NK-92 (cell line): ENCODE data around the gene RSRP1.
"Not testable (repeated sequence)": the region's sequence is repeated elsewhere in the genome, so short reads cannot be mapped to it uniquely, and the experiment has no call there.

Source experiments
- DNase-seq: peaks from one replicate; lab custom pipeline; 2025; ENCODE audit not compliant: unreplicated experiment; lab: John Stamatoyannopoulos, UW

The RSRP1 gene, protein sequence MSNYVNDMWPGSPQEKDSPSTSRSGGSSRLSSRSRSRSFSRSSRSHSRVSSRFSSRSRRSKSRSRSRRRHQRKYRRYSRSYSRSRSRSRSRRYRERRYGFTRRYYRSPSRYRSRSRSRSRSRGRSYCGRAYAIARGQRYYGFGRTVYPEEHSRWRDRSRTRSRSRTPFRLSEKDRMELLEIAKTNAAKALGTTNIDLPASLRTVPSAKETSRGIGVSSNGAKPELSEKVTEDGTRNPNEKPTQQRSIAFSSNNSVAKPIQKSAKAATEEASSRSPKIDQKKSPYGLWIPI

DNA sequence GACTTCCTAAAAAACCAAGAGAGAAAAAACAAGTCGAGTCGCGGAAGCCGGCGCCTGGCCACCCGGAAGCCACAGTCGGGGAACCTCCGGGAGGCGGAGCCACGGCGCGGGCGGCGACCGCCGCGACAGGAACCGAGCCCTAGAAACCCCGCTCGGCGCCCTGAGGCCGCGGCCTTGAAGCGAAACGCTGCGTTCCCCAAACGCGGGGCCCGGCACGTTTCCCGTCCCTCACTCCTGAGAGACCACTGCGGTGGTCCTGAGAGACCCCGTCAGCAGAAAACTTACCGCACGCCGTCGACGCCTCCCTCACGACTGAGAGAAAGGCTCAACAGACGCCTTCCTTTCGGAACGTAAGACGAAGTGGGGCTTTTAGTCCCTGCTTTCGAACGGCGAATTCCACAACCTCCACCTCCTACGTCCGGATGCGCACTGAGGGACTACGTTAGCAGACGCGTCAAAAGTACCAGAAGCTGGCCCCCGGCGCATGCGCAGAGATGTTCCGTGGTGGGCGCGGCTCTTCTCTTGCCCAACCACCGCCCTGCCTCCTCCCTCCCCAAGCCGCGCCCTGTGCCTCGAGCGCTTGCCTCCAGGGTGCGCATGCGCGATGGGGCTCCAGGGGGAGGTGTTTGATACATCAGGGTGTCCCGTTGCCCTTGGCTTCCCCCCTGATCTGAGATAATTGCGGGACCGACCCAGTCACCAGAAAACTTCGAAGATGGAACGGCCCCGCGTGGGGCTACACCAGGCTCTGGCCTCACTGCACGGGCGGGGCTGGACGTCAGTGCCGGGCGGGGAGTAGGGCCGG lies at the start of gene RSRP1:
Gene RSRP1 (minus strand): TSS at position 431 of the 805 bp plus-strand sequence. CDS start 491 bp downstream, outside the sequence.
- DNase-seq, result peak; percentile 99

DNA sequence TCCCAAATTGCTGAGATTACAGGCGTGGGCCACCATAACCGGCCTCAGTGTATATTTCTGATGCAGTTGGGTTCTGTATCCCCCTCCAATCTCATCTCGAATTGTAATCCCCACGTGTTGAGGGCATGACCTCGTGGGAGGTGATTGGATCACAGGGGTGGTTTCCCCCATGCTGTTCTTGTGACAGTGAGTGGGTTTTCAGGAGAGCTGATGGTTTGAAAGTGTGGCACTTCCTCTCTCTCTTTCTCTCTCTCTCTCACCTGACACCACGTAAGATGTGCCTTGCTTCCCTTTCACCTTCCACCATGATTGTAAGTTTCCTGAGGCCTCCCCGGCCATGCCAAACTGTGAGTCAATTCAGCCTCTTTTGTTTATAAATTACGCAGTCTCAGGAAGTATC lies 49.2 kb upstream of the RSRP1 start:
- not testable (repeated sequence) for DNase-seq

DNA sequence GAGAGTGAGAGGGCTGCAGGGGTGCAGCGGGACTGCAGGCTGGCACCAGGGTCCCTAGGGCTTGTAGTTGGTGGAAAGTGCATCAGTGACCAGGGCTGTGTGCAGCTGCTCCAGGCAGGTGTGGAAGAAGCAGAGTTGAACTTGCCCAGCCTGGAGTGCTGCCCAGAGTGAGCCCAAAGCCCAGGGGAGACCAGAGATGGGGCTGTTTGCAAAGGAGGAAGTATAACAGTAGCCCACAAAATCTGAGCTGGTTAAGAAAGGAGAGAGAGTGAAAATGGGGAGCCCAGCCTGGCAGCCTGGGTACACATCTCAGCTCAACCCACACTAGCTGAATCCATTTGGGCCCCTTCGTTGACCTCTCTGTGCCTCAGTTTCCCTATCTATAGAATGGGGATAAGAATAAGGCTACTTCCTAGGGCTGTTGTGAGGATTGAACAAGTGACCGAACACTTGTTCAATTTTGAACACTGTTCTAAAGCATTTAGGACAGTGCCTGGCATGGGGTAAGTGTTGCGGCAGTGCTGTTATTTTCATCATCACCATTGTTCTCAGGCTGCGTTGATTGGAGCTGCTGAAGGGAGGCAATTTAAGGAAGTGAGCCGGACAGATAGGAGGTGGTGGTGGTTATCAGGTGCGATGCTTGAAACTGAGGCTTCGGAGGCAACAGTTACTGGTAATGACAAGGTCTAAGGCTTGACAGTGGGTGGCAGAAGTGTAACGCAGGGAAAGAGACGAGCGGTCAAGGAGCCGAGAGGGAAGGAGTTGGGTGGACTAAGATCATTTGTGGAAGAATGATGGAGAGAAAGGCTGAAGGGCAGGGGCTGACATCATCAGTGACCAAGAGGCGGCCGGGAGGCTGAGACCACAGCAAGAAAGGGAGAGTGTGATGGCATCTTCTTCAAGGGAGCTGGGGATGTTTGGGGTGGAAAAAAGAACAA lies 47.9 kb upstream of the RSRP1 start:
- not testable (repeated sequence) for DNase-seq

DNA sequence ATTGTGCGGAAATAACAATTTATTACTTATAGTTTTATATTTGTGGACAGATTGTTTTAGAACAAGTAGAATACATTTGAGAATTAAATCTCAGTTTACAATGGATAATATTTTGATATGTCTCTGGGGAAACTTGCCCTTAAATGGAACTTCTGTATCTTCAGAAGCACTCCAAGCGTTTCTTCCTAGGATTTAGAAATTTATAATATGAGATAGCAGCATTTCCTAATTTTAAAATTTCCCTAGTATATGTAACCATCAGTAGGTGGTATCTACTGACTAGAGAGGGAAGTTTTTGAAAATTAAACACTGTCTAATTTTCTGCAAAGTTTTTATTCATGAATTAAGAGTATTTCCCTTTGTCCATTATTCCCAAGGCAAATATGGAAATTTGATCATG lies 46.2 kb upstream of the RSRP1 start:
- DNase-seq, result not testable (repeated sequence)

DNA sequence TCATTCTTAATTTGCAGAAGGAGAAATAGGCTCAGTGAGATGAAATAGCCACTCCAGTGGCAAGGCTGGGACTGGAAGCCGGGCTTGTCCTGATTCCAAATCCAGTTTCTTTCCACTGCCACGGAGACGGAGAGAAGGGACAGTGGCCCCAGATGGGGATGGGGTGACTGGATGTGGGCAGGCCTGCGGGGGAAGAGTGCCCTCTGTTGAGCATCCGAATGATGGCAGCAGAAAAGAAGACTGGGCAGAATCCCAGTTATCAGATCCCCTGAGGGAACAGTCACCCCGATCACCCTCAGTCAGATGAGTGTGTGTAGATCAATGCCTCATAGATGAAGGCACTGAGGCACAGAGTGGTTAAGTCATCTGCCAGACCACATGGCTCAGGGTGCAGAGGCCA lies 42.8 kb upstream of the RSRP1 start:
- DNase-seq, result not testable (repeated sequence)

DNA sequence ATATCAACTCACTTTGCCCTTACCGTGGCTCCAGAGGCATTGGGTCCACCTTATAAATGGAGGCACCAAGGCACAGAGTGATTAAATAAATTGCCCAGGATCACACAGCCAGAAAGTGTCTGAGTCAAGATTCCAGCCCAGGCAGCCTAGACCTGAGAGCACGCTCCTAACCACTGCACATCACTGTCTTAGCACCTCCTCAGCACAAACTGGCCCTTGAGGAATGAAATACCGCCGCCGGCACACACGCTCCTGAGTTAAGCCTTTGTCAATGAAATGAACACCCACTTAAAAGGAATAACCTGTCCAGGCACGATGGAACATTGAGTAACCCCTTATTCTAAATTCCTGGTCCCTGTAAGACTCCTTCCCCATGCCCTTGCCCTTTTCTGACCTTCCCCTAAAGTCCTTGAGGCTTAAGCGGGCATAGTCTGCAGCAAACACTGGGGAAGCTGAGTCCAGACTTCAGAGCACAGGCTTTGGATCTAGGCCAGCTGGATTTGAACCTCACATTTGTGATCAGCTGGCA lies 41.4 kb upstream of the RSRP1 start:
- DNase-seq, result not testable (repeated sequence)

DNA sequence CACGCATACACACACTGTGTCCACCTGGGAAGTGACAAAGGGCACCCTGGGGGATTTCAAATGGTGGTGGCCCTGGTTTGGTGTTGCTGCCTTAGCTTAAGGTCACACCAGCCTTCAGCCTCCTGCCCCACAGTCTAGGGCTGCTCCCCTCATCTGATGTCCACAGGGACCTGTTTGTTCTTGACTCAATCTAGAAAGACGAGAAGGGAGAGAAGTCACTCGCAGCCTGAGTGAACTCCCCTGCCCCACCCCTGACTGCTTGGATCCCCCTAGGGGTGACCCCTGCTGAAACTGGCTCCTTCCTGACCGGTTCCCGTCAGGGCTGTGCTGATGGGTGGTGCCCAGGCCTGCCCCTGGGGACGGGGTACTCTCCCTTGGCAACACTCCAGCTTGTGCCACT lies 39.9 kb upstream of the RSRP1 start:
- DNase-seq, result not testable (repeated sequence)

DNA sequence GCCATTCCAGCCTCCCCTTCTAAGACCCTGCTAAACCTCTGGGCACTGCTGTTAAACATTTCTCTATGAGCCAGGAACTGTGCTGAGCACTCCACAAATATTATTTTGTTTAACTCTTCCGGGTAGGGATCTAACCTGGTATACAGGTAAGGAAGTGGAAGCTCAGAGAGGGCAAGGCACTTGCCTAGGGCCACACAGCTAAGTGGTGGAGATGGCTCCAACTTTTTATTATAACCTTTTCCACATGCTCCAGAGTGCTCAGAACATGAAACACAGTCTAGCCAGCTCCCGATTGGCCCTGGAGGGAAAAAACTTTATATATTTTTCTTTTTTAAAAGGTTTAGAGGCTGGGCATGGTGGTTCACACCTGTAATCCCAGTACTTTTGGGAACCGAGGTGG lies 38.6 kb upstream of the RSRP1 start:
- DNase-seq, result not testable (repeated sequence)

DNA sequence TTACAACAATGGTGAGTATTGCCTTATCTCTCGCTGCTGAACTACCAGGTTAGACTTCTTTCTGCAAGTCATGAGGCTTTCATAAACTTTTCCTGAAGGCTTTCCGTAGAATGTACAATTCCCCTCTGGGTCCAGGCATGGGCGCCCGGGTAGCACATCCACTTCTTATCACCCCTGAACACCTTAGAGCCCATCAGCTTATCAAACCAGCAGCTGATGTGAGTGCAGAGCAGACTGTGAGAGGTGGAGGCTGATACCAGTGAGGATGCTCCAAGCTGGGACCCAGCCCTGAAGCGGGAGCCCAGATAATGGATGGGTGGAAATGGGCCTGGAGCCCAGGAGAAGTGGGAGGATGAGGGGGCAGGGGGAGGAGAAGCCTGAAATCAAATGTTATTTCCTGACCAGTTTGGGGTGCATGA lies 32.4 kb upstream of the RSRP1 start:
- DNase-seq, result not testable (repeated sequence)

DNA sequence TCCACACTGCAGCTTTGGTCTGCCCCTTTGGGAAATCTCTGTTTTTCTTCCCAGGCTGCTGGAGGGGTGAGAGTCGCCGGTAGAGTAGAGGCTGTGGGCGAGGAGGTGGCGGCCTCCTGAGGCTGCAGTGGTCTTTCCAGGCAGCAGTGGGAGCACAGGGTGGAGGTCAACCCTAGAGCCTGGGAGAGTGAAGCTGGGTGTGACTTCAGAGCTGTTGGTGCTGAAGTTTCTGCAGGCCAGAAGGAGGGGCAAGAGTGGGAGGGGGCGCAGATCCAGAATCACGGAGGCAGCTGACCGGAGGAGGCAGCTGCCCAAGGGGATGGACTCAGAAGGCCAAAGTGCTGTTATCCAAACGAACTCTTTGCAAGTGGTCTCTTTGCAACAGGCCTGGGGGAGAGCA lies 31.5 kb upstream of the RSRP1 start:
- DNase-seq, result not testable (repeated sequence)

DNA sequence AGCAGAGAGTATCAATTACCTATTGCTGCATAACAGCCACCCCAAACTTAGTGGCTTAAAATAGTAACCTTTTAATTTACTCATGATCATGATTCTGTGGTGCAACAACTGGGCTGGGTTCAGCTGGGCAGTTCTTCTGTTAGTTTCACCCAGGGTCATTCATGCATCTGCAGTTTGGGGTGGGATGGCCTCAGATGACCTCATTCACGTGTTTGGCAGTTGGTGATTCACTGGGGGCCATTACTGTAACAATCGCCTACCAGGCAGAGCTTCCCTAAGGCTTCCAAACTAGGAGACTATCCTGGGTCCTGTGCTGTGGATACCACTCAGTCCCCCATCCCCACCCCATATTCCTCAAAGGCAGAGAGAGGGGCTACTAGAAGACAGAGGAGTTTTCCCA lies 31.1 kb upstream of the RSRP1 start:
- DNase-seq, result not testable (repeated sequence)

DNA sequence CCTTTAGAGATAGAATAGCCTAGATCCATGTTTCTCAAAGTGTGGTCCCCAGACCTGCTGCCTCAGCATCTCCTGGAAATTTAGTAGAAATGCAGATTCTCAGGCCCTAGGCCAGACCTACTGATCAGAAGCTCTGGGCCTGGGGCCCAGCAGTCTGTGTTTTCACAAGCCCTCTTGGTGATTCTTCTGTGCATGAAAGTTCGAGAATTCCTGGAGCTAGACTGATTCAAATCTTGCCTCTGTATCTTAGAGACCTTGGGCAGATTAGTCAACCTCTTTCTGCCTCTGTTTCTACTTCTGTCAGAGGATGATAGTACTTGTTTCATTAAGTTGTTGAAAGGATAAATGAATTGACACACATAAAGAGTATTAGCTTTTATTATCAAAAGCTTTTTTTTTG lies 30.0 kb upstream of the RSRP1 start:
- not testable (repeated sequence) for DNase-seq

DNA sequence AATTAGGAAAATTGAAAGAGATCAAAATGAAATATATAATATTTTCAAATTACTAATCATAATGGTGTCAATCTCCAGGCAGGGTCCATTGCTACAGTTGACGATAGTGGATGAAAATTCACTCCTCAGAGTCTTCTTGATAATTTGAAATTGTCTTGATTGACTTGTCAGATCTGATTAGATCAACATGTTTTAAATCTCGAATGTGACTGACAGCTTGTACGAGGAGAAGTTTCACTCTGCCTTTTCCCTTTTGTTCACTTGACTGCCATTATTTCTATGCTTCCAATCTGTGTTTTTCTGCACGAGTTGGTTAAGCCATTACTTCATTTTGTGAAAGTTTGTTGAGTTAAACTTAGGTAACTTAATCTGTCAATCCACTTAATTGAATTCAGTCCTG lies 28.4 kb upstream of the RSRP1 start:
- not testable (repeated sequence) for DNase-seq

DNA sequence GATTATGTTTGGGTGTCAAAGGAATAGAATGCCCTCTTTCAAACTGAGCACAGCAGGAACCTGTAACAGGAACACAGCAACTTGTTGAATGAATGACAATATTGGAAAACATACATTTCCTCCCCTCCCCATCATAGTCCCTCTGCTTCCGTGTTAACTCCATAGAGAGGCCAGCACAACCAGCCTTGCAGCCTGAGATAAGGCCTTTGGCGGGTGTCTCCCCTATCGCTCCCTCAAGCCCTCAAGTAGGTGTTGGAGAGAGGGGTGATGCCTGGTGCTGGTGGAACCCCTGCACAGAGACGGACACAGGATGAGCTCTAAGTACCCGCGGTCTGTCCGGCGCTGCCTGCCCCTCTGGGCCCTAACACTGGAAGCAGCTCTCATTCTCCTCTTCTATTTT lies 25.0 kb upstream of the RSRP1 start, which contains the start of gene RHD:
Gene RHD (plus strand): TSS at position 272 of the 400 bp plus-strand sequence. CDS start 39 bp downstream, at position 311.
- not testable (repeated sequence) for DNase-seq

DNA sequence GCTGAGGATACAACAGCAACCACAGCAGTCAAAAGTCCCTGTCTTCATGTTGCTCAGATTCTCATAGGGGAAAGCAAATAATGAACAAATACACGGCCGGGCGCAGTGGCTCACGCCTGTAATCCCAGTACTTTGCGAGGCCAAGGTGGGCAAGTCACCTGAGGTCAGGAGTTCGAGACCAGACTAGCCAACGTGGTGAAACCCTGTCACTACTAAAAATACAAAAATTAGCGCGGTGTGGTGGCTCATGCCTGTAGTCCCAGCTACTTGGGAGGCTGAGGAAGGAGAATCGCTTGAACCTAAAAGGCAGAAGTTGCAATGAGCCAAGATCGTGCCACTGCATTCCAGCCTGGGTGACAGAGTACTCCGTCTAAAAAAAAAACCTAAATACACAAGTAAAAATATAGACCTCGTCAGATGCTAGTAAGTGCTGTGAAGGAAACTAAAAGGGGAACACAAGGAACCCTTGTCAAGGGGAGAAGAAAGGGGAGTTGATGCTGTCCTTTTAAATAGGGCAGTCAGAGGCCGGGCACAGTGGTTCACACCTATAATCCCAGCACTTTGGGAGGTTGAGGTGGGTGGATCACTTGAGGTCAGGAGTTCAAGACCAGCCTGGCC lies 21.0 kb upstream of the RSRP1 start:
- not testable (repeated sequence) for DNase-seq

DNA sequence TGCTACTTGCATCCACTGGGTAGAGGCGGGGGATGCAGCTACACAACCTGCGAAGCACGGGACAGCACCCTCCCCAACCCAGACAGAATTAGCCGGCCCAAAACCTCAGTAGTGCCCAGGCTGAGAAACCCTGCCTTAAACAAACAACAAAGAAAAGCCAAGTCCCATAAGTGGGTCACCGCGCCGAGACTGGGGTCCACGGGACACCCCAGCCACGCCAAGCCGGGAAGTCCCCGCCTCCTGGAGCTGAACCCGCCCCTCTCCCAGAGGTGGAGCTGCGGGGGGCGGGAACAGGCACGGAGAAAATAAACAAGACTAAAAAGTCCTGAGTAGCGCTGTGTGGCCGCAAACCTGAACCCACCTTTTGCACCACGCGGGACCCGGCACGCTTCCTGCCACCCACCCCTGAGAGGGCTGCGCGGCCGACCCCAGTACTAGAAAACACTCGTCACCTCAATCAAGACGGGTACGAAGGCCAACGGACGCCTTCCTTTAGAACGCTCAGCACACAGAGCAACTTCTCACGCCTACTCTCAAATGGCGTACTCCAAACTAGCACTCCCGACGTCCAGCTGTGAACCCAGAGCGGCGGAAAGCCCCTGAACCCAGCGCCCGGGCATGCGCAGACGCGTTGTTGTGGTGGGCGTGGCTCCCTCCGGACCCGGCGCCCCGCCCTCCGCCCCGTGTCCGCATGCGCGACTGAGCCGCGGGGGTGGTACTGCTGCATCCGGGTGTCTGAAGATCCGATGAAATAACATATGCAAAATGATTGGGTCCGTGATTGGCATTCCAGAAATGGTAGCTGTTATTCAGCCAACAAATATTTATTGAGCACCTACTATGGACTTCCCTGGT lies 20.3 kb upstream of the RSRP1 start:
- peak; percentile 9 for DNase-seq

DNA sequence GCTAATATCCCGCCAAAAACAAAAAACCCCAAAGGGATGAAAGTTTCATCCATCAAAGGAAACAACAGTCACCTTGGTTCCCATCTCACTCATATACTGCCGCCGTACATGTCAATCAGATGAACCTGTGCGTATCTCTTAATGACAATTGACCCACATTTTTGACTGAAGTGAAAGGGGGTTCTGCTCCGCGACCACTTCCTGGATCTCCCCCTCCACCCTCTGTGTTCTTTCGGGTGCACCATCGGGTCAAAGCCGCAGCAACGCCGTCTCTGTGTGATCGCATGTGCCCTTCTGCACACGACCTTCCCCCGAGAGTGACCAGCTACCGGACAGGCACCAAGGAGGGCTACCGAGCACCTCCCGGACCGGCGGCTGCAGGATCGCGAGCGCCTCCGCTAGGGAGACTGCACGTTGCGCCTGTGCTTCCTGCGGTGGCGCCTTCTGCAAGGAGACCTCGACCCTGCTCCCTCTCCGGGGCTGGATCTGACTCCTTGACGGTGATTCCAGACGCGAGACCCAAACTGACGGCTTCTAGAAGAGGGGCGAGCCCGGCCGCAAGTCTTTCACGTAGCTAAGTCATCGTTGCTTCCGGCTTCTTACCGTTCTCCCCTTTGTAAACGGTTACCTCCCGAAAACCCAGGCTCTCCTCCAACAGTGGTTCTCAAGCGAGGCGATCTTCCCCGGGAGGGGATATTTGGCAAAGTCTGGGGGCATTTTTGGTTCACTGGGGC lies 19.5 kb upstream of the RSRP1 start:
- not testable (repeated sequence) for DNase-seq

DNA sequence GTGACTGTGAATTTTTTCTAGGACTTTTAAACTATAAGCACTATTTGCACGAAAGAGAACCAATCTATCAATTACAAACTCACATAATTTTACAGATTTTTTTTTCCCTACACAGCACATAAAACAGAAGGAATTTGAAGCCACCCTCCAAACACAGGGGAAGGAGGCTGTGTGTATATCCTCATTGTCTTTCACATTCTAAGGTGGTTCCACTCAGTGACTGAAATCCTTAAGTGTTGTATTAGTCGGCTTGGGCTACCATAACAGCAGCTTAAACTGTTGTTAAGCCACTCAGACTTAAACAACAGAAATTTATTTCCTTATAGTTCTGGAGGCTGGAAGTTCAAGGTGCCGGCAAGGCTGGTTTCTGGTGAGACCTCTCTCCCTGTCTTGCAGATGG lies 13.1 kb upstream of the RSRP1 start:
- not testable (repeated sequence) for DNase-seq

DNA sequence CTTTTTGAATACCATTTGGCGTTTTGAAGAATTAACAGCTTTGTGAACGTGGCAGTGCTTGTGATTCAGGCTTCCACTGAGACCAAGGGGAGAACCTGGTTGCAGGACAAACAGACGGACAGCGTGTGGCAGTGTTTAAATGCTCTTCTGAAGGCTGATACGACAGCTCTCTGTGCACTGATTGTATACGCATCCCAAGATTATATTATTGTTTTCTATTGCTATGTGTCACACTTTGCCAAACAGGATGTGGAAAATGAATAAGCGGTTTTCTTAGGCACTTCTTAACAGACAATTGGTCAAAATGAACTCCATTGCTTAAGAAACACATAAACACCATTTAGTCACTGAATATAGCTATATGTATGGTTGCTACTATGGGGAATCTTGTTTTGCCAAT lies 12.6 kb upstream of the RSRP1 start:
- not testable (repeated sequence) for DNase-seq
